Stimulated activated CD4-positive, alpha-beta T cell treated with anti-CD3 and anti-CD28 coated beads, TNF-alpha, amount 100 ng/mL, for 24 hours (primary cell): Measurements from ENCODE around the gene ANXA1.

Experiments
- DNase-seq, 3 experiments: peaks; one replicate each; pipeline ENCODE4 v3.0.0-alpha.2; 2020; ENCODE audit warnings: low read depth in 3 of 3

ANXA1 gene

DNA sequence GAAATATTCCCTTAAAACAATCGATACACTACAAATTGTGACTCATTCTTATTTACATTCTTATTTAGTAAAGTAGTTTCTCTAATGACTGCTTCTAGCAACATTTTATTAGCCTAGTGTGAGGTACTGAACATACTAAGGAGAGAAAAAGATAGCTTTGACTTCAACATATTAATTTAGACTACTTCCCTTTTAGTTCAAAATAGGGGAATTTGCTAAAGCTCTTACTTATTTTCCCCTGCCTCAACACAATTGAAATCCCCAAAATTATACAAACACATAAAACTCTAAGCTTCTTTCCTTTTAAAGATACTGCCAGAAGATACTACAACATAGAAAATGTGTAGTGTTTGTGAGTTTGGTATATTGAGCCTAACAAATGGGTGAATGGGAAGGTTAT lies 55.2 kb downstream of the ANXA1 start:
- no peak for DNase-seq

DNA sequence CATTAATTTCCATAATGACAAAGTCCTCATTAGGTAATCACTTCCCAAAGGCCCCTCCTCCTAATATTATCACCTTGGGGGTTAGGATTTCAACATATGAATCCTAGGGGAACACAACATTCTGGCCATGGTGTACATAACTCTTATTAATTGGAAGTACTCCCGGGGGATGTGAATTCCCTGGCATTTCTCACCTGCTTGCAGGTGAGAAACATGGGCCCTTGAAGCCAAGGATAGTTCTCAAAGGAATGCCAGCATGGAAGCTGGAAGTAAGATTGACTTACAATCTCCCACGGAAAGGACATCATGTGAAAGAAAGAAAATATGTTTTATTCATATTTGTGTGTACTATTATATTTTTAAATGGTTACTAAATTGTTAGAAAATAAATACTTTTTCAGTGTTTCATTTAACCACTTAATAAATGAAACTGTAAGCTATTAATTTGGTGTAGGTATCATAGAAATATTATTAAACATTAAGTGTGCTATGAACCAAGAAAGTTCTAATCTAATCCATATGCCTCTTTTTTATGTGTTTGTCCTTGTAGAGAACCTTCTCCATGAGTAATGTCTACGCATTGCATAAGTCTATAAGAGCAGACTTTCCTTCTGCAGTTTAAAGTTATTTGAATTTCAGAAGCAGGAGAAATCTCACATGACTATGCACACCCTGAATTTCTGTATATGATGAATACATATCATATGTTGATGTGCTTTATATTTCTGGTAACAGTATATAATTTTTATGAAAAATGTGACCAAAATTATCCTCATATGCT lies 59.4 kb downstream of the ANXA1 start:
- DNase-seq, result no peak

DNA sequence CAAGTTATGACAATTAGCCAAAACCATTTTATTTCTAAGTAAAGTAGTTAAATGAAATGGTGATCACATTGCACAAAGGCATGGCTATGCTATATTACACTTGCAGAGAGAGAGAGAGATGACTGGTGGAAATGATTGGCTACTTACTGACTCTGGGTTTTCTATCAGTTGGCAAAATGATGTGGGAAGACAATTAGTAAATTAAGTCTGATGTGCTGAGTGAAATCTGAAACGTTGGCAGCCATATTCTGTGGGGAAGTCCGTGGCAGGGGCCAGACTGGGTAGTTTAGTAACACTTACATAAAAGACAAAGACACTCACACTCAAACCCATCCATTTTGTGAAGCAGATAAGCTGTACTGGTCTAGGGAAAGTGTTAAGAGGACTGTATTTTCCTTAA lies 61.6 kb downstream of the ANXA1 start:
- no peak for DNase-seq

GRCh38 chr9:73215249-73215648 lies 63.6 kb downstream of the ANXA1 start:
- DNase-seq, result no peak

- no peak for DNase-seq
These were observed 64.4 kb downstream of the ANXA1 start for GRCh38 chr9:73216100-73216499.
